ENCODE data around the gene EDRF1.

Gene EDRF1

DNA sequence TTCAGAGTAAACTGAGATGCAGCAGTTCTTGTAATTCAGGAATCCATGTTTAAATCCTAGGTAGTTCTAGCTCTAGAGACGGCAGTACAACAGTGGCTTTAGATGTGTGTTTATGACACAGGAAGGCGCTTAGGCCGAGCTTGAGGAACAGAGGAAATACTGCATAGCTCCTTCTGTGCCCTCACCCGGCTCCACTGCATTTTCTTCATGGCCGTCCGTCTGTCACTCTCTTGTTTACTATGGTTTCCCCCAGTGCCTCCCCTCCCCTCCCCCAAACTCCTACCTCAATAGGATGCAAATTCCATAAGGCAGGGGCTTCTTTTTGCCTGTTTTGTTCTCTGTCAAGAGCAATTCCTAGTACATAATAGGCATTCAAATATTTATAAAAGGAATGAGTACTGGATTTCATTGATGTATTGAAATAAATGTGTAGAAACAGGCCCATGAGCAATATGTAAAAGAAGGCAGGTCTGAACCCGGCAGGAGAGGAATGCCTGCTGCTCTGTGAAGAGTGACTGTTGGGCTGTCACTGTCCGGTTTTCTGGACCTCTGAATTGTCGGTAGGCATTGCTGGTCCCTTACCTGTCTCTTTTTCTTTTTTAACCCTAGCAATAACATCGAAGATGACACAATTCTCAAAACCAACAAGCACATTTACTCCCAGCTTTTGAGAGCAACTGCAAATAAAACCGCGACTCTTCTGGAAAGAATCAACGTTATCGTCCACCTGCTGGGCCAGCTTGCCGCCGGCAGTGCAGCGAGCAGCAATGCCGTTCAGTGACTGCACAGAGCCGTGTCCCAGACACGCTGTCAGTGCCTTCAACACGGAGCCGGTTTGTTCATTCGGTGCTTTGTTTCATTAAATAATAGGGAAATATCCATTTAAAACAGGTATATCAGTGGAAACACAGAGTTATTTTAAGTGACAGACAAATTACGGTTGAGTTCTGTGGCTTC is 43.5 kb downstream of the EDRF1 start:
- DNase-seq (ENCODE audit: low read depth in 3 of 3), result no peak

- no peak for DNase-seq (ENCODE audit: low read depth in 3 of 3)
Observed at GRCh38 chr10:125765835-125766234, 46.3 kb downstream of the EDRF1 start.

DNA sequence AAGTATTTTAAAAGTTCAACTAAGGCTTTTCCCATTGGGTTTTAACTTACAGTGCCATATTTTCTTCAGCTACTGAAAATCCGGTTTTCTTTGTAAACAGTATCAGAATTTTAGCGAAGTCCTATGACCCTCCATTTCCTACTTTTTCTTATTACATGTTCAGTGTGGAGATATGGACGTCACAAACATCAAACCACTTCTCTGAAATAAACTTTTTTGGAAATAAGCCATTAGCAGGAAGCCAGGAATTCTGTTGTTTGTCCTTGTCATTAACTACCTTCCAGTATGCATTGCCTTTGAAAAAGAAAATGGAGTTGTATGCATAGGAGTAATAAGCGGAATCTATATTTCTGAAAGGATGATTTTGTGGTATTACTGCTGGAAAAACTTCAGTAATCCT is 47.0 kb downstream of the EDRF1 start:
- DNase-seq (ENCODE audit: low read depth in 3 of 3), result no peak

- DNase-seq (ENCODE audit: low read depth in 3 of 3), result no peak
Observed at GRCh38 chr10:125768219-125768855, 48.8 kb downstream of the EDRF1 start.

- no peak for DNase-seq (ENCODE audit: low read depth in 3 of 3)
Observed at GRCh38 chr10:125769175-125769574, 49.7 kb downstream of the EDRF1 start.

- no peak for DNase-seq (ENCODE audit: low read depth in 3 of 3)
Observed at GRCh38 chr10:125770844-125771243, 51.3 kb downstream of the EDRF1 start.

GRCh38 chr10:125772112-125772863 is 52.8 kb downstream of the EDRF1 start:
- no peak for DNase-seq (ENCODE audit: low read depth in 3 of 3)

GRCh38 chr10:125772864-125773180 is 53.3 kb downstream of the EDRF1 start:
- no peak for DNase-seq (ENCODE audit: low read depth in 3 of 3)

DNA sequence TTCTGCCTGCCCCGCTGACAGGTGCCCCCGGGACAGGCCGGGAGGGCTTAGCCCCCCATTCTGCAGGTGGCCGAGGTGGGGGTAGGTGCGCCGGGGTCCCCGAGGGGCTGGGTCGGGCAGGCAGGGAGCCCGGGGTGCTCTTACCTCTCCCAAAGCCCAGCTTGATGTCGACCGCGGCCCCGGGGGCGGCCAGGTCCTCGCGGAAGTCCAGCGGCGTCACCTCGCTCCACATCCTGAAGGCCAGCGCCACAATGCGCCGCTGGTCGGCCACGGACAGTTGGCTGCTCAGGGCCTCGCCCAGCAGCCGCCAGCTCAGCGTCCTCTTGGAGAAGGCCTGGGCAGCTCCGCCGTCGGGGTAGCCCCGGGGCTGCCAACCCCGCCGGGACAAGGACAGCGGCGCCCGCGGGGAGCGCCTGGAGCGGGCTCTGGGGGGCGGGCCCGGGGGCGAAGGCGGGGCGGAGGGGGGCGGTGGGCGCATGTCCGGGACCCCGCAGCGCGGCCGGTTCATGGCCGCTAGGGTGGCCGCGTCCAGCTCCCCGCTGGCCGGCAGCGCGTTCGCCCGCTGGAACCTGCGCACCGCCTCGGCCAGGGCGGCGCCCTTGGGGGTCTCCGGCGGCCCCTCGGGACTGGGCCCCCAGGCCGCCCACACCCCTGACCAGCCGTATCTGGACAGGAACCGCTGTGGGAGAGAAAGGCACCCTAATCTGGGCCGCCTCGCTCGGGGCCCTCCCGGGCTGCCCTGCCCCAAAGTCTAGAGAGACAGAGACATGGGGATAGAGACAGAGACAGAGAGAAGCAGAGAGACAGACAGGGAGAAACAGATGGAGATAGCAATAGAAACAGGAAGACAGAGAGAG is 54.4 kb downstream of the EDRF1 start:
- no peak for DNase-seq (ENCODE audit: low read depth in 3 of 3)

DNA sequence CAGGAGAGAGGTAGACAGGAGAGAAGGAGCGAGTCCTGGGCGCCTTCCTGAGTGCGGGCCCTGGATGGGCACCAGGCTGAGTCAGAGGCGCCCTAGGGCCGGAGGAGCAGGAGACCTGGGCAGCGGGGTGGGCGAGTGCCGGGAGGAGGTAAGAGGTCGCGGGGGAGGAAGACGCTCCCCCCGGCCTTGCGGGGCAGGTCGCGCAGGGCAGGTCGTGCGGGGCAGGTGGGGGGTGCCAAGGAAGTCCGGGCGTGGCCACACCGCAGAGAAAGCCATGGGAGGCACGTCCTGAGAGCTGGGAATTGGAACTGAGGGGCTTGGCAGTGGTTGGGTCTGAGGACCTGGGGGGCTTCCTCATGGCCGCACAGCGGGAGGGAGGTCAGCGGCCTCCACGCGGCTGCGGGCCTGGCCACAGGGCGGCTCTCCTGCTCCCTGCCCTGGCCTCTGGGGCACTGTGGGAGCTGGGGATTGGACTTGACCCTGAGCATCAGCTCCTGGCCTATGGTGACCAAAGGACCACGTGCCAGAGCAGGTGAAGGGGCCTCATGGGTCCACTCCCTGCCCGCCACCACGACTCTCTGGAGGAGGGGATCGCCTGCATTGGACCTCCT is 55.2 kb downstream of the EDRF1 start:
- no peak for DNase-seq (ENCODE audit: low read depth in 3 of 3)

DNA sequence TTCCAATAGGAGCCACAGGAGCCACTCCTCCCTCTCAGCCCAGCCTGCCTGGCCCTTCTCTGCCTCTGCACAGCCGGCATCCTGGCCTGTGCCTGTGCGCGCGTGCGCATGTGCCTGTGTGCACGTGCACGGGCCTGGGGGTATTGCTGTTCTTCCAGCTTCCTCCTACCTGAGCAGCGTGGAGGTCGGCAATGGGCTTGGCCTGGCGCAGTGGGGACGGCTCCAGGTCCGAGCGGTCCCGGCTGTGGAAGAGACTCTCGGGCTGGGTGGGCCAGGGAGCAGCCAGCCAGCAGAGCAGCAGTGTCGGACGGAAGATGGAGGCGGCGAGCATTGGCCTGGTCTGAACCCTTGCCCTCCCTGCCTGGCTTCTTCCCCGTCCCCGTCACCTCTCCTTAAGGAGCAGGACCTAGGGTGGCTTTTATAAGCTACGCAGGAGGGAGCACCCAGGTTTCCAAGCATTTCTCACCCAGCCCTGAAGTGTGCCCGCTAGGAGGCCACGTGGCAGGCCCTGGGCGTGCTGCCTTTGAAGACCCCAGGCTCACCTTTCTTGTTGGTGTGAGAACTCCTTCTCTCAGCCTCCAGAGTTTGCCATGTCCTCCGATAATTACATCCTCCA is 56.1 kb downstream of the EDRF1 start, which contains the start of gene MMP21:
Gene MMP21, minus strand, starts transcription at position 331 of the 616 bp plus-strand sequence. Its CDS starts 0 bp downstream, at position 331.
- no peak for DNase-seq (ENCODE audit: low read depth in 3 of 3)

GRCh38 chr10:125777806-125778205 is 58.3 kb downstream of the EDRF1 start:
- DNase-seq (ENCODE audit: low read depth in 3 of 3), result no peak

DNA sequence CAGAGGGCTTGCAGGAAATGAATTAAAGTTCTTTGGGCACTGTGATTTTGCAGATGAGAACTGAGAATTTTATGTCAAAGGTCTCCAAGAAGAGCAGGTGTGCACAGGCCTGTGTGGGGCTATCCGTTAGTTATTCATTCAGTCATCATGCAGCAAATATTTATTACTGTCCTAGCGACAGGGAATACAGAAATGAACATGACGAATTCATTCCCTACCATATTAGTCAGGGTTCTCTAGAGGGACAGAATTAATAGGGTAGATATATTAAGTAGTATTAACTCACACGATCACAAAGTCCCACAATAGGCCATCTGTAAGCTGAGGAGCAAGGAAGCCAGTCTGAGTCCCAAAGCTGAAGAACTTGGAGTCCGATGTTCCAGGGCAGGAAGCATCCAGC is 59.0 kb downstream of the EDRF1 start:
- DNase-seq (ENCODE audit: low read depth in 3 of 3), result no peak

DNA sequence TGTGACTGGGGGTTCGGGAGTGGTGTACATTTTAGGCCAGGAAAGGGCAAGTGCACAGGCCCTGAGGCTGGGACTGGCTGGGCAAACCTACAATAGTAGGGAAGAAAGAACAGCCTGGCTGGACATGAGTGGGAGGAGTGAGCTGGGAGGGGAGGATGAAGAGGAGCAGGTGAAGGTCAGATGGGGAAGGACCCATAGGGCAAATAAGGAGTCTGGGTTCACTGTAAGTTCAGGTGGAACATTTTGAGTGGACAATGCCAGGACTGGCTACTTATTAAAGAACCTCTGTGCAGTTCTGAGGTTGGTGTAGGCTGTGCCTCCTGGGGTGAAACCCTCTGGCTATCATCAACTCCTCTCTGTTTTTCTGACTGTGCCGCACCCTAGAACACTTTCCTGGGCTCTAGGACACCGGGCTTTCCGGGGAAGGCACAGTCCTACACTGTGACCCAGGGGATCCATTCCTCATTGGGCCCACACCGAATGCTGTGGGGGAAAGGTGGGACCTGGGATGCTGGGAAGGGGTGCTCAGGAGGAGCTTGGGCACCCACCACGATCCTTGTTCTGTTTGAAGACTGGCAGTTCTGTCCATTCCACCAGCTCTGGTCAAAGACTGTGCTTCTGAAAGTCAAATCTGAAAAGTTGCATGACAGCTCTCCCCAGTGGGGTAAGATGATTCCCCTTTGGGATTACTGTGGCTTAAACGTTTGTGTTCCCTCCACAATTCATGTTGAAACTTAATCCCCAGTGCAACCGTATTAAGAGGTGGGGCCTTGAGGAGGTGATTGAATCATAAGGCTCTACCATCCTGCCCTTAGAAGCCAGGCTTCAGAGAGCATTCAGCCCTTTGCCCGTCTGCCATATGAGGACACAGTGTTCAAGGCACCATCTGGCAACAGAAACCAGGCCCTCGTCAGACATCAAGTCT is 60.2 kb downstream of the EDRF1 start:
- DNase-seq (ENCODE audit: low read depth in 3 of 3), result no peak

DNA sequence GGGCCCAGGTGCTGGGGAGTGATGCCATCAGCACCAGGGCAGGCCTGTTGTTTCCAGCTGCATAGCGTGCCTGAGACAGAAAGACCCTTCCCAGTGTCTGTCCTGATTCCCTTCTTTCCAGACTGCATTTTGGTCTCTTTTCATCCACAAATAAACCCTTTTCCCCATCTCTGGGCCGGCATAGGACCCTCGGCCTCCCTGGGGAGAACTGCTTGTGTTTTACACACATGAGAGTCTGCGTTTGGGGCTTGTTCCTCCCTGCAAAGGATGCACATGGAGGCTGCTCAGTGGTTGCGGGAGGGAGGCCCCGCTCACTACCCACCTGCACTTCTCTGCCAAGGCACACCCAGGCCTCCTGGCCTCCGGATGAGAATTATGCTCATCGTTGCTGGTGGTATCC is 61.9 kb downstream of the EDRF1 start:
- no peak for DNase-seq (ENCODE audit: low read depth in 3 of 3)

- no peak for DNase-seq (ENCODE audit: low read depth in 3 of 3)
Observed at GRCh38 chr10:125782054-125782453, 62.5 kb downstream of the EDRF1 start.

- DNase-seq (ENCODE audit: low read depth in 3 of 3), result no peak
Observed at GRCh38 chr10:125782616-125783015, 63.1 kb downstream of the EDRF1 start.

DNA sequence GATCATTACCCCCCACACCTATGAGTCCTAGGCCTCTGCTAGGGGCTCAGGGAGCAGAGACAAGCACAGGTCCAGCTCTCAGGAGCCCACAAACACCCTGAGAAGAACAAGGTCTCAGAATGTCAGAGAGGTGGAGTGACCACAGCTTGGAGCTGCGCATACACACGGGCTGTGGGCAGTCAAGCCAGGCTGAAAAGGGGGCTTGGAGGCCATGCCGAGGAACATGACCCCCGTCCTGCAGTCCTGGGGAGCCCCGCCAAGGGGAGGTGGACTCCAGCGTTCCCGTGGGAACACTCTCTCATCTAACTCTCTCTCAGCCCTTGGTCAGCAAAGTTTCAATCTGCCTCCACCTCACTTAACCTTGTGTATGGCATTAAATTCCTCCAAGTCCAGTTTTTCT is 63.9 kb downstream of the EDRF1 start:
- DNase-seq (ENCODE audit: low read depth in 3 of 3), result no peak

GRCh38 chr10:125783957-125784356 is 64.4 kb downstream of the EDRF1 start:
- no peak for DNase-seq (ENCODE audit: low read depth in 3 of 3)

DNA sequence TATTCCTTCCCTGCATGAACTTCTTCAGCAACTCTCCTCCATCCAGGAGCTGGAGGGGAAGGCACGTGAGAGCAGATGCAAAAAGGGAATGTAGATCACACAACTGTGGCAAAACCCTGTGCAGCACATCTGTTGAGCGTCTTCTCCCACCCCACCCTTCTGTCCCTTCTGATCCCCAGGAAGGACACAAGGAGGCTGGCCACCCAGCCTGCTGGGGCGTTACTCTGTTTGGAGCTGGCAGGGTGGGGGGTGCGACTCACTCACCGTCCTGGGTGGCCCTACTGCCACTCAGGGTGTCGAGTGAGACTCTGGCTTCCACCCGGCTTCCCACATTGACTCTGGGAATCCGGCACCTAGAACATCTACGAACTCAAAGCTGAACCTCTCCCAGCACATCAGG is 66.3 kb downstream of the EDRF1 start:
- DNase-seq (ENCODE audit: low read depth in 3 of 3), result no peak
